ENCODE results near the gene DRICH1.
"Not testable (repeated sequence)": the region's sequence is repeated elsewhere in the genome, so short reads cannot be mapped to it uniquely, and the experiment has no call there.

DRICH1 gene, protein sequence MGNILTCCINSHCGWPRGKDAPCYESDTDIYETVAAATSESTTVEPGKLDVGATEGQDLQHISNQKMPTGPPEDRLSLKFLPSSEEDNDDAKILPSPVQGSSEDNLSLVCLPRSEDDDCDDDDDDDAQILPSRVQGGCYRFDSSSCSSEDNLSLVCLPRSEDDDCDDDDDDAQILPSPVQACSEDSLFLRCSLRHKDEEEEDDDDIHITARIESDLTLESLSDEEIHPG

DNA sequence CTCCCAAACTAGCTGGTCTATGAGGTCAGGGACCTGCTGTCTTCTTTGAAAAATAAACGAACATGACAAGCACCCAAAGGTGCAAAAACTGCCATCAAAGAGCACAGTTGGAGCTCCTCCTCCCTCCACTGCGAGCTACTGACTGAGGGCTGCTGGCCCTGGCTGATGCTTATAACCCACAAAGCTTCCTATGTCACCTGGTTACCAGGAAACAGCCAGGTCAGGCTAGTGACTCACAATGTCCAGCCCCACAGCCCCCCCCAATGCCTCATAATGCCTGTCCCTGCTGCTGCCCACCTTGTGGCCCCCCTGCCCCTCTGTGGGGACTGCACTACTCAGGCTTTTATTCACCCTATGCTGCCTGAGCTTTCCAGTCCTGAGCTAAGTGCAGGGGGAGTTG, at the start of gene DRICH1:
Gene DRICH1, minus strand, starts transcription at position 144 of the 400 bp plus-strand sequence. CDS start 298 bp downstream, outside the sequence.
- no peak for DNase-seq (ENCODE audit: low spot score)

DNA sequence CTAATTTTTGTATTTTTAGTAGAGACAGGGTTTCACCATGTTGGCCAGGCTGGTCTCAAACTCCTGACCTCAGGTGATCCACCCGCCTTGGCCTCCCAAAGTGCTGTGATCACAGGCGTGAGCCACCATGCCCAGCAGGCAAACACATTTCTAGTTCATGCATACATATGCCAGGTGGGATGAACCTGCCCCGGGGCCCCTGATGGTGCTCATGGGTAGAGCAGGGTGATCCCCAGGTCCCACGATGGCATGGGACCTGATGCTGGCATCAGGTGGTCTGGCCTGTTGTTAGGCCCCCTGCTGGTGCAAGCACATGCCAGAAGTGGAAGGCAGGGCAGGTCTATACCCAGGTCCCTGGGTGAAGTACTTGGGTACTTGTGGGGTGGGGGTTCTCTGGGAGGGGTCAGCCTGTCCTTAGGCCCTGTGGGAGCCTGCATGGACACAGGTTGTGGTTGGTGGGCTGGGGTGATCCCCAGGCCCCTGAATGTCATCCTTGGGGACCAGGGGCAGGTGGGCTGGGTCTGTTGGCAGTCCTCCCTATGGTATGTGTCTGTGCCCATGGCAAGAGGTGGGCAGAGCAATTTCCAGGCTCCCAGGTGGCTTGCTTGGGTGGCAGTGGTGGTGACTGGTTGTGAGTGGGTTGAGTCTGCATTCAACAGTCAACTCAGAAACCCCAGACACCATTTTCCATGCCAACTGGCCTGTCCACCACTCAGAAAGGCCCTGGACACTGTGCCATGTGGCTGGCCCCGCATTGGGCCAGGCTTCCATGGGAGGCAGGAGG, 49.1 kb upstream of the DRICH1 start:
- DNase-seq (ENCODE audit: low spot score) = no peak

DNA sequence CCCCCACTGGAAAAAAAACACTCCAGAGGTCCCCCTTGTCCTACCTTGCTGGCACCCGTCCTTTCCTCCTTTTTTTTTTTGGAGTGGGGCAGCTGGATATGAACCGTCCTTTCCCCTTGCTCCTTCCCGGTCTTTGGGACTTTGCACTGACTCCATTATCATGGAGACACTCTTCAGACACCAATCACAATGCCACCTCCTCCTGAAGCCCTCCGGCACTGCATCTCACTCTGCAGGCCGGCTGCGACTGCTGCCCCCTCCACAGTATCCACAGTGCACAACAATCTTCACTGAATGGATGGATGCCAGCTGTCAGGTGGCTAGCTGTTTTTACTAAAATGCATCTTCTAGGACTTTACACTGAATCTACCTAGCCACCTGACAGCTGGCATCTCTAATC, 46.0 kb upstream of the DRICH1 start:
- no peak for DNase-seq (ENCODE audit: low spot score)

DNA sequence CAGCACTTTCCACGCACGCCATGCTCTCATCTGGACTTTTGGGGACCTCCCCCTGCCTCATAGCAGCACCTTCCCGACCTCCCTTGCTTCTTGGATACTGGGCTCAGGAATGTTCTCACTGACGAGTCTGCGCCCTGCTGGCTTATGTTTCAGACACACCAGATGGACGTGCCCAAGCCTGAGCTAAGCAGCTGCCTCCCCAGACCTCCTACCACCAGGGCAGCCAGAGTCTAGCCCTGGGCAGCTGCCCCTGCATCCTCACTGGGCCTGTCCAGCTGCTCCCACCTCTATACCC, 45.5 kb upstream of the DRICH1 start:
- DNase-seq (ENCODE audit: low spot score) = no peak

DNA sequence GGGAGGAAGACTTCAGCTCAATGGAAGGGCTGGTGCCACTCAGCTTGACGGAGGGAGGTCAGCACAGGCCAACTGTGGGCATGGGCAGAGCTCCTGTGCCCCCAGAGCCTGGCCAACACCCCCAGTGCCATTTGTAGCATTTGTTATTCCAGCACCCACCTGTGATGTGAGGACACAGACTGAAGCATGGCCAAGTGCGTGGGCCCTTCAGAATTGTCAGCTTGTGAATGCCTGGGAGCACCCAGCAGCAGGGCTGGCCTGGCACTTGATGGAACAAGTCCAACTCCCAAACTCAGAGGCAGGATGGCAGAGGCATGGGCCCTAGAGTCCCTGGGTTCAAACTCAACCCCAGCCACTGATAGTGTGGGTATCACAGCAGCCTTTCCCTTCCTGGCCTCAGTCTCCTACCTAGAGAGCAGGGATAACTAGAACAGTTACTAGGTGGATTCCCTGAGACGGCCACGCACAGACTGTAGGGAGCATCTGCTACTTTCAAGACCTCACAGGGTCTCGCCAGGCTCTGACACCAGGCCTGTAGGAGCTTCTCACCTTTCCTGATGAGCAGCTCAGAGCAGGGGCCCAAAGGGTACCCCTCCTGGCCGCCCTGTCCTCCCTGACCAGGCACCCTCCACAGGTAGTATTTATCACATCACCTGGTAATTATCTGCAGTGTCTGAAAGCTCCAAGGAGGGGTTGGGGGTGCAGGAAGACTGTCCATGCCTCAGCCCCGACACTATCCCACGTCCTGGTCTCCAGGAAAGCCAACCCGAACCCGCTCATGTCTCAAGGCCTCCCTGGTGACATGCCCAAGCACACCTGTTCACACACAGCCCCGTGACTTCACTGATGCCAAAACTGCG, 45.0 kb upstream of the DRICH1 start:
- not testable (repeated sequence) for DNase-seq (ENCODE audit: low spot score)

DNA sequence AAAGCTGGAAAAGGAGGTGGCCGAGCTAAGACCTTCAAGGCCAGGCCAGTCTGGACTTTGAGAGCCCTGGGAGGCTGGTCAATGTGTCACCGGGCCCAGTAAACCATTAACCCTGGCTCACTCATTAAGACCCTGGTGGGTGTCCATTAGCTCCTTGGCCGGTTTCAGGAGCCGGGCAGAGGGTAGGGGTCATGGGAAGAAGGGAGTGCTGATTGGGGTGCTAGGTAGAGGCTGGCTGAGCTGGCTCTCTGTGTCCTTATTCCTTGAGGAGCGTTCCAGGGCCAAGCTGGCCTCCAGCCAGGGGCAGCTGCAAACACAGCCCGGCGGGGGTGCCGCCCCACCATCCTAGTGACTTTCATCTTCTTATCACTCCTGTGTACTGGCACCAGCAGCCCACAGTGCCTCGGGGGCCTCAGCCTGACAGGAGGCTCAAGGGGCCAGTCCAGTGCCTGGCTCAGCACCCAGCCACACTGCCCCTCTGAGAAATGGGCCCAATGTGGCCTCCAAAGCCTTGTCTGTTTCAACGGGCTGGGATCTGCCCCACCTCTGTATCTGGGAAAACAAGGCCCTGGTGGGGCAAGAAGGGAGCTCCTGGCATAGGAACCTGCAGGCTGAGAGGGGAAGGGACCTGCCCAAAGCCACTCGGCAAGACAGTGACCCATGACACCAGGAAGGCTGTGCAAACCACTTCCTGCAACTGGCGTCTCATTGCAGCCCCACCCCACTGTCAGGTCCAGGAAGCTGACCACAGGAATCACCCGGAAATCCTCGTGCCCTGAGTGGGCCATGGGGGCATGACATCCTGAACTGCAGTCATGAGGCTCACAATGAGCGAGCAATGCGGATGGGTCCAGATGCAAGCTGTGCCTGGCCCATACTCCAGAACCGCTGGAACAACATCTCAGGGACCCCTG, 43.6 kb upstream of the DRICH1 start:
- no peak for DNase-seq (ENCODE audit: low spot score)

DNA sequence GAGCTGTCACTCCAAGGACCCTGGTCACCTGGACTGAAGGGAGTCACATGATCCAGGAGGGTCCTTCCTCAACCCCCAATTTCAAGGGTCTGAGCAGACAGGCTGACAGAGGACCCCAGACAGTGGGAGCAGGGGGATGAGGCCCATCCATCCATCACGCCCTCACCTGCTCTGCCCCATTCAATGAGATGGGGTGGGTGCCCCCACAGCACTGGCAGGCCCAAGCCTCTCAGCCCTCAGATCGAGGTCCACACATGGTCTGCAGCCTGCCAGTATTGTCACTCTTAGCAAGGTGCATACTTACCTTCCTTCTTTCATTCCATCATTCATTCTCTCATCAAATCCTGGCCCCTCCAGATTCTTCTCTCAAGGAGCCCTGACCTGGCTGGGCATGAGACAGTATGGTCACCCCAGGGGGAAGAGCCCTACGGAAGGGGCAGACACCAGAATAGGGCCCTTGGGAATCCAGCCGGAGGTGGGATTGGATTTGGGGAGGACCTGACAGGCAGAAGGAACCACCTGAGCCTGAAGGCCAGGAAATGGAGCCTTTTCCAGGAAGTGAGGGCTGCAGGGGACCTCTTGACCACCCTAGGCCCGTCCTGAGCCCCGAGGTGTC, 42.9 kb upstream of the DRICH1 start:
- not testable (repeated sequence) for DNase-seq (ENCODE audit: low spot score)

DNA sequence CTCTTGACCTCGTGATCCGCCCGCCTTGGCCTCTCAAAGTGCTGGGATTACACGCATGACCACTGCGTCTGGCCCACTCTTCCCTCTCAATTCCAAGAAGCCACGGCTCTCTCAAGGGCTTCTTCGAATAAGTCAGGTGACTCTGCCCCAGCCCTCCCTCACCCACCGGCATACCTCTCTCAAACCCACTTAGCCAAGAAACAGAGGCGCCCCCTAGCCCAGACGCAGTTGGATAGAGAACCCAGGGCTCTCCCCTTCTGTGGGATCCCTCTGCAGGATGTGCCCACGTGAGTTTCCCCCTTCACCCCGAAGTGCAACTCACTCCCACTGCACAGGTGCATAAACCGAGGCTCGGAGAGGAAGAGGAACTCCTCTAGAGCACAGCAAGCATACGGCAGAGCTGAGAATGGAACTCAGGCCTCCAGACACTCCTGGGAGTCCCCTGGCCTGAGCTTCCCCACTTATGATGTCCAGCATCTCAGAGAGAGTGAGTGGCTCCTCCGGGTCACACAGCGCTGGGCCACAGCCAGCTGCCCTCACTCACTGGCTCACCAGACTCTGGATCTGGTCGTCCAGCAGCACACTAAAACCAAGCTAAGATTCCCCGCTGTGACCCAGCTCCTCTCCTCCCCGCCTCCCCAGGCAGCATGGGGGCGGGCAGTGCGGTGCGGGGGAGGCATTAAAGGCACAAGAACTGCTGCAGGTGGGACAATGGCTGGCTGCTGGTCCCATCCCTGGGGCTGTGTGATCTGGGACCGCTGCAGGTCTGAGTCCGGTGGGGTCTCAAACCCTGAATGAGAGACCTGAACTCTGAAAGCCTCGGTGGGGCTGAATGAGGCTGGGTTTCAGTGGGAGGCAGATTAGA, 41.9 kb upstream of the DRICH1 start:
- DNase-seq (ENCODE audit: low spot score) = no peak

DNA sequence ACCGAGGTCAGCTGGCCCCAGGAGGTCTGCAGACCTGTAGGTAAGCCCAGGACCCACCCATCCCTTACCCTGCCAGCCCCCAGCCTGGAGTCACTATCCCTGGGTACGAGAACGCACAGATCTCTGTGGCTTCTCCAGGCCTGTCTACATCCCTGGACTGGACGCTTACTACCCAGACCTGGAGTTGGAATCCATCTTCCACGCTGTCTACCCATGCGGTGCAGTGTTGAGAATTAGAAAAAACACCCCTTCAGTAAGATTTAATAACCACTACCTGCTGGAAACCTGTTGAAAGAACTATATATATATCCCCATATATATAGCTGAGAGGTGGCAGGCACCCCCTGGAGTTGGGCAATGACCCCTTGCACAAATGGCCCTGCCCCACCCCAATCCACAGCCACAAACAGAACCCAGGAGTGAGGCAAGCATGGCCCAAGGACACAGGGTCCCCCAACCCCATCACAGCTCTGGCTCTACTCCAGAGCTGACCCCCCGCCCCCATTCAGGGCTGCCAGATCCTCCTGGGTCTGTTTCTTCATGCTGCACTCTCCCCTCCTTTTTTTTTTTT, 41.0 kb upstream of the DRICH1 start:
- DNase-seq (ENCODE audit: low spot score) = no peak

DNA sequence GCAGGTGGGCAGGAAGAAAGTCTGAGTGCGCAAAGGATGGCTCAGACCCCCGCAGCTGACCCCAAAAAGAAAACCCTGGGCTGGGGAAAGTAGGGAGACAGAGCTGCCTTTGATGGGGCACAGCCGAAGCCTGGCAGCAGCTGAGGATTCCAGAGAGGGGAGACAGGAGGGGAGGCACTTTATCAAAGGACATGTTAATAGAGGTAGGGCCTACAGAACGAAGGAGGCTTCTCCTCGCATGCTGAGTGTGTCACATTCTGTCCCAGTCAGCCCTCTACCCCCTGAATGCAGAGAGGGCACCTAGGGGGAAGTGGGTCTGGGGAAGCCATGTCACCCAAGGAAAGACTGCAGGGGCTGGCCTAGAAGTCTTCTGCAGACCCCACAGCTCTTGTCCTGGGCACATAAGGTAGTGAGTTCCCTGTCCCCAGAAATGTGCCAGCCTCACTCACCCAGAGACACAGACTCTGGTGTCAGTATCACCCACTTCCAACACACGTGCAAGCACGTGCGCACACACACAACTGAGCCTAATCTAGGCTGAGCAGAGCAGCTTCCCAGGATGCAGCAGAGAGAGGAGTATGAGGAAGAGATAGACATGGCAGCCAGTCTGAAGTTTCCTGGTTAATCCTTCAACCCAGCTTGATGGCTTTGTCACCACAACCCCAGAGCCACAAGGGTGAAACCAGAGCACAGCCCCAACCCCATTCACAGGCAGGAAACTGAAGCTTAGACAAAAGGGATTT, 40.4 kb upstream of the DRICH1 start:
- DNase-seq (ENCODE audit: low spot score) = not testable (repeated sequence)

DNA sequence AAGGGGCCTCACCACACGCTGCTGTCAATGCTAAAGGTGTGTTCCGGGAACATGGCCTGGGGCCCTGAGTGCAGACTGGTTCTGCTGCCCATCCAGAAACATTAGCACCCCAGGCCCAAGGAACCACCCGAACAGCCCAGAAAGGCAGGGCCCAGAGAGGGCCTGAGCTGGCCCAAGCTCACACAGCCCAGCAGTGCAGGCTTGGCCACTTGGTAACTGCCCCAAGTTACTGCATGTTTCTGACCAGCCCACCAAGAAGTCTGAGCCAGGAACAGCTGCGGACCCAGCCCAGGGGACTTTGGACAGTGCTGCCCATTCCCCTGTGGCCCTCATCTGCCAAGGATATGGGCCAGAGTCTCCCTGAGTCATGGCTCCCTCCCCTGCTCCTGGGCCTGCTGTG, 39.3 kb upstream of the DRICH1 start:
- DNase-seq (ENCODE audit: low spot score) = not testable (repeated sequence)

DNA sequence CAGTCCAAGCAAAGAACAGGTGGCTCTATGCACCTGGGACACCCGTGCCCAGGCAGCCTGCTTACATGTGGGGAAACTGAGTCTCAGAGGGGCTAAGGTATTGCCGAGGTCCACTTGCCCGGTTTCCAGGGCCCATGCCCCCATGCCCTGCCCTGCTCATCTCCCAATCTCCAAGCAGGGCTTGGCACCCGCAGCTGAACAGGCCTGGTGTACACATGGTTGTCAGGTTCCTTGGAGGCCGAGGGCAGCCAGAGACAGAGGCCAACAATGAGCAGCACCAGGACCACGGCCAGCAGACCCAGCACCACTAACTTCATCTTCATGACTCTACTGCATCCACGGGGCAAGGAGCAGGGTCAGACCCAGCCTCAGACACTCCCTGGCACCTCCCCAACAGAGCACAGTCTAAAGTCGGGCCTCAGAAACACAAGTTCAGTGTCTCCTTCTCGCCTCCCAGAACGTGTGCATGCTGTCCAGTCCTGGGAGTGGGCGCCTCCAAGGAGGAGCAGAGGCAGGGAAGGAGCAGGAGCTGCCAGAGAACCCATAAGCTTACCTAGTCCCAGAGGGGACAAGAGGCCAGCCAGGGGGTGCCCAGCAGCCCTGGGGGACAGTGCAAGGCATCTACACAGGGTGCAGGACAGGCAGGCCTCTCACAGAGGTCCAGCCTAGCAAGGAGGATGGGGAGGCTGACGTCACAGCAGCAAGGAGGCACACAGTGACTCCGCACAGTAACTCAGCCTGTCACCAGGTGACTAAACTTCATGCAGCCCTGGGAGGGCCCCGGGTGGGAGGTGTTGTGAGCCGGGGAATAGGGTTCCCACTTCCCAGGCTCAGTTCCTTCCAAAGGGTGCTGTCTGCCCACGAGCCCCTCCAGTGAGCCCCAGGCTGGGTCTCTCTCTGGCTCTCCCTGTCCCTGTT, 38.5 kb upstream of the DRICH1 start:
- no peak for DNase-seq (ENCODE audit: low spot score)

DNA sequence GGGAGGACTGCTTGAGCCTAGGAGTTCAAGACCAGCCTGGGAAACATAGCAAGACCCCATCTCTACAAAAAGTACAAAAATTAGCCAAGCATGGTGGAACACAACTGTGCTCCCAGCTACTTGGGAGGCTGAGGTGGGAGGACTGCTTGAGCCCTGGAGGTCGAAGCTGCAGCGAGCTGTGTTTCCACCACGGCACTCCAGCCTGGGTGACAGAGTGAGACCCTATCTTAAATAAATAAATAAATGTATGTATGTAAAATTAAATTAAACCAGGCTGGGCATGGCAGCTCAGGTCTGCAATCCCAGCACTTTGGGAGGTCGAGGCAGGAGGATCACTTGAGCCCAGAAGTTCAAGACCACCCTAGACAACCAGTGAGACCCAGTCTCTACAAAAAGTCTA, 28.3 kb upstream of the DRICH1 start:
- DNase-seq (ENCODE audit: low spot score) = not testable (repeated sequence)

DNA sequence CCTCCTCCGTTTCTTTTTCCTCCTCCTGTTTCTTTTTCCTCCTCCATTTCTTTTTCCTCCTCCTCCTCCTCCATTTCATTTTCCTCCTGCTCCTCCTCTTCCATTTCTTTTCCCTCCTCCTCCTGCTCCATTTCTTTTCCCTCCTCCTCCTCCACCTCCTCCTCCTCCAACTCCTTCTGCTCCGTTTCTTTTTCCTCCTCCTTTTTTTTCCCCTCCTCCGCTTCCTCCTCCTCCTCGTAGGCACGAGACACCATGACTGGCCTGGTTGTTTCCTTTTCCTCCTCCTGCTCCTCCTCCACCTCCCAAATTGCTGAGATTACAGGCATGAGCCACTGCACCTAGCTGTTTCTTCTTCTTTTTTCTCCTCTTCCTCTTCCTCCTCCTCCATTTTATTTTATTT, 25.6 kb upstream of the DRICH1 start:
- DNase-seq (ENCODE audit: low spot score) = no peak

DNA sequence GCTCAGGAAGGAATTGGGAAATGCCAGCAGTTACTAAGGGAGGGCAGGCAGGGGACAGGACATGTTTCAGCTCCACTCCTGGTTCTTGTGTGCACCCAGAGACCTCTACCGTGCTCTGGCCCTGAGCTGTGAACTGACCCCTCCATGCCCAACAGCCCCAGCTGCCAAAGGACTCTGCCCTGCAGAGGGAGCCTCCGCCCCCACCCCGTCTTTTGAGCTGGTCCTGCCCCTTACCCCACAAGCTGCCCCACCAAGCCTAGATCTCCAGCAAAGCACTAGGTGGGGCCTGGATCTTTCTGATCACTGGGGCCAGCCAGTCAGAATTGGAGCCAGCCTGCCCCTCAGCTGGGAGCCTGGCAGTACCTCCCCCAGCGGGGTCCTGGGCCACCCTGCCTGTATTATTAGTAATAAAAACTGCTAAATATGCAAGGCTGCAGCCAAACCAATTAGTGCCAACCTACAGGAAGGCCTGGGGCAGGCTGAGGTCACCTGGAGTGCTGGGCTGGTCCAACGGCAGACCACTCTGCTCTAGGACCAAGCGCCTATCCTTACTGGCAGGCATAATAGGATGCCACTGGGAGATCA, 23.9 kb upstream of the DRICH1 start:
- no peak for DNase-seq (ENCODE audit: low spot score)

DNA sequence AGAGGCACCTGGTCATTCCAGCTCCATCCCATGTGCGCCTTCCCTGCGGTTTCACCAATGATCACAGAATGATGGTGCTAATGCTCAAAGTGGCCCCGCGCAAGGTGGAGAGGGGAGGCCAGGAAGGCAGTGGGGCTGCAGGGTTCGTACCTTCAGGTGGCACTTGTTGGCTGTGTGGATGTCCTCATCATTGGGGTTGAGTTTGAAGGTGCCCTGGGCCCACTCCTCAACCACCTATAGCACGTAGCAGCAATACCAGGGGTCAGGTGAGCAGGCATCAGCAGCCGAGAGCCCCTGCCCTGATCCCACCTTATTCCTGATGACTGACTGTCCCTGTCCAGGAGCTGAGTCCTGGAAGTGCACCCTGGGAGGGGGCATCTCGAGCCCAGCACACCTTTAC, 20.6 kb upstream of the DRICH1 start:
- no peak for DNase-seq (ENCODE audit: low spot score)

DNA sequence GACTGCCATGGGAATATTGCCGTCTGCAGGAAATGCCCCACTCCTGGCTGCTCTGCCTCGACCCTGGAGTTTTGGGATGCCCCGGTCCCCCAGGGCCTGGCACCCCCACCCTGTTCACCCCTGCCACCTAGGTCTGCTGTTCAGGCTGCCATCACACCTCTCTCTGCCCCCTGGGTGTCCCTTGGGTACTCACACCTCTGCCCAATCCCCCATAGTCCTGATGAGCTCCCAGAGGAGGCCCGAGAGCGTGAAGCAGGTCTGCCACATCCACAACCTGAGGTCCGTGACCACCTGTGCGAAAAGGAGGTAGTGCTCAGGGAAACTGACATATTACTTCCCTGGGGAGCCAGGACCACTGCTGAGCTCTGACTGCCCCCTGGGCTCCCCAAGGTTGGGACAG, 20.2 kb upstream of the DRICH1 start:
- DNase-seq (ENCODE audit: low spot score) = no peak

DNA sequence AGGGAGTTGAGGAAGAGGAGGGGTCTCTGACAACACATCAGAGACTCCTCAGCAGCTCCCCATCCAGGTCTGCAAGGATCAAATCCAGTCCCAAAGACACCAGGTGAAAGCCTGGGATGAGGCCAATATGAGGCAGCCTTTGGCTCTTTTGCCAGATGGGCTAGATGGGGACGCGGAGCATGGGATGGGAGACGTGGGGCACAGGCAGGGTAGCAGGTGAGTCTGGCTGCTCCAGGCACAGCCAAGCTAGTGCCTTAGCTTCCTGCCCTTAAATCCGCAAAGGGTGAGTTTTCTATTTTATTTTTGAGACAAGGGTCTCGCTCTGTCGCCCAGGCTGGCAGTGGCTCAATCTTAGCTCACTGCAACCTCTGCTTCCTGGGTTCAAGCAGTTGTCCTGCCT, 19.6 kb upstream of the DRICH1 start:
- DNase-seq (ENCODE audit: low spot score) = no peak

Measured in ecto neural progenitor cell (in vitro differentiated cells).